GM18505 (cell line): ENCODE results near the gene PATE2.

Experiments
- ATAC-seq: cut with Tn5 transposase; IDR thresholded peaks from one replicate; pipeline ENCODE4 v1.9.1; 2021; ENCODE audit not compliant: unreplicated experiment
- POLR2A ChIP-seq: IDR thresholded peaks from 4 replicates; pipeline ENCODE4 v1.6.1; 2011; ENCODE audit warnings: borderline replicate concordance; ENCODE audit not compliant: insufficient read depth, insufficient read length; ENCODE audit errors: extremely low read depth

The PATE2 gene

DNA sequence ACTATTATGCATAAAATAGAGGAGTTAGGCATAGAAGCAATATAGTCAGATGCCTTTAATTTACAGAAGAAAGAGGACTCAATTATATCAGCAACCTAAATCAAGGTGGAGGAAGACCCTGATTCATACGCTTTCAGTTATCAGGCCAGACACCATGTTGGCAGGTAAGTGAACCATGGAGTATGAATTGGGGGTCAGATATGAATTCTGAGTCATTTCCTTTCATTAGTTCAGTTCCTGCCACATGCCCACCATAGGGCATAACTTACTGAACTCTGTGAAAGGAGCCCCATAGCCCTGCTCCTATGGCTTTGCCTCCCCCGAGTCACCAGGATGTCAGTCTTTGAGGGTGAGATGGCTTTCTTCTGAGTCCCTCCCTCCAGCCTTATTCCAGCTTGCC is 15.1 kb downstream of the PATE2 start:
- ATAC-seq, result no peak
- no peak for TF ChIP-seq POLR2A

DNA sequence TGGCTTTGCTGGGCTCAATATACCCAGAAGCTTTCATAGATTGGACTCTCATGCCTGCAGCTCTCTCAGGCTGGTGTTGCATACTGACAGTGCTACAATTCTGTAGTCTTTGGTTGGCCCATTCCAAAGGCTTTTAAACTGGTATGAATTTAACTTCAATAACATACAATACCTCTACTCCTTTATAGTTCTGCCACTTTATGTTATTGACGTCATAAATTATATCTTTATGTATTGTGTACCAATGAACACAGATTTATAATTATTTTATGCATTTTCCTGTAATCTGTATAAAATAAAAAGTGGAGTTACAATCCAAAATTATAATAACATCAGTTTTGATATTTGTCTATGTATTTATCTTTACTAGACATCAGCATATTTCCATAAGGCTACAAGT is 16.2 kb downstream of the PATE2 start:
- TF ChIP-seq POLR2A, result no peak
- no peak for ATAC-seq

DNA sequence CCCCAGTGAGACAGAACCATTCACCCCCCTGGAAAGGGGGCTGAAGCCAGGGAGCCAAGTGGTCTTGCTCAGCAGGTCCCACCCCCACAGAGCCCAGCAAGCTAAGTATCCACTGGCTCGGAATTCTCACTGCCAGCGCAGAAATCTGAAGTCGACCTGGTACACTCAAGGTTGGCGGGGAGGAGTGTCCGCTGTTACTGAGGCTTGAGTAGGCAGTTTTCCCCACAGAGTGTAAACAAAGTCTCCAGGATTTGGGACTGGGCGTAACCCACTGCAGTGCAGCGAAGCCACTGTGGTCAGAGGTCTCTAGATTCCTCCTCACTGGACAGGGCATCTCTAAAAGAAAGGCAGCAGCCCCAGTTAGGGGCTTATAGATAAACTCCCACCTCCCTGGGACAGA is 22.6 kb downstream of the PATE2 start:
- ATAC-seq, result no peak
- TF ChIP-seq POLR2A, result no peak

DNA sequence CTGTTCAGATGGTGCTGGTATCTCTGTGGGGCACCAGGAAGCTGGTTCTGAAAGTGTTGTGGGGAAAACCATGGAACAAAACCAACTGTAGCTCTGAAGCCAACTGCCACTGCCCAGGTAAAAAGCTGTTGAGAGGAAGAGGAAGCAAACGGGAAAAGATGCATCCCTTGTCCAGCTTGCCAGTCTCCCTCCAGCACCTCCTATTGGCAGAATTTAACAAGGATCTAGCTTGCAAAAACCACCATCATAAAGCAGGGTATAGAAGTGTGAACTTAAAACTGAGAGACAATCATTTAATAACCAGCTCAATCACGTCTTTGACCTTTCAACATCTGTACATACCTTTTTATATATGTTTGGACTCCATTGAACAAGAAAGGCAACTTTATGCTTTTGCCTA is 28.0 kb downstream of the PATE2 start:
- ATAC-seq, result no peak

DNA sequence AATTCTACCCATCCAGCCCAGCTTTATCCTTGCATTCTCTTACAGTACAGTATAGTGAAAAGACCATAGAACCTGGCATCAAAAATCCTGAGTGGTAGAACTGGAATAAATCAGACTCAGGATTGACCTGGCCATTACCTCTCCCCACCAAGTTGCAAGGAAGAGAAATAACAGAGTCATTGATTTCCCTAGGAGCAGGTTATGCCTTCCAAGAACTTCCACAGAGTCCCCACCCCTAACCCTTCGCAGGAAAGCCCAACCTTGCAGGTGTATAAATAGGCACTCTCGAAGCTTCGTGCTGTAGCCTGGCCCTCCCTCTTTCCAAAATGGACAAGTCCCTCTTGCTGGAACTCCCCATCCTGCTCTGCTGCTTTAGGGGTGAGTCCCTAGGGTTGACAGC is 32.6 kb downstream of the PATE2 start, which contains the start of gene PATE1:
Gene PATE1, plus strand, starts transcription at position 301 of the 400 bp plus-strand sequence. Its CDS starts 26 bp downstream, at position 327.
- no peak for ATAC-seq
- TF ChIP-seq POLR2A, result no peak

More for the DNA sequence above, 28.0 kb downstream of the PATE2 start:
- TF ChIP-seq POLR2A, result no peak

DNA sequence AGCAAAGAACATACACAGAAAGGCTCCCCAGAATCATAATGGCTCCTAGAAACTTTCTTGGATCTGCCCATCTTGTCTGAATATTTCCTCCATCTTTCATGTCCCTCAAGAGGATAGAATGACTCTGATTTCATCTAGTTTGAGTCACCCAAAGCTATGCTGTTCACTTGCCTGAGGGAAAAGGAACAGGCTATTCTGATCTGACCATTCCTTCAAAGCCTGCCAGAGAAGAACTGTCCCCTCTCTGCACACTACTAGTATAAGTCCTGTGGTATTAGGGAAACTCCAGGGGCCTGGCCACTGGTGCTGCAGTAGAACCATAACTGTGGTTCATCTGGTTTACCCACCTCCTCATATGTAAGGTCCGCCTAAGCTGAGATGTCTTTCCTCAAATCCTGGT is 34.9 kb downstream of the PATE2 start:
- TF ChIP-seq POLR2A, result no peak
- ATAC-seq, result no peak

DNA sequence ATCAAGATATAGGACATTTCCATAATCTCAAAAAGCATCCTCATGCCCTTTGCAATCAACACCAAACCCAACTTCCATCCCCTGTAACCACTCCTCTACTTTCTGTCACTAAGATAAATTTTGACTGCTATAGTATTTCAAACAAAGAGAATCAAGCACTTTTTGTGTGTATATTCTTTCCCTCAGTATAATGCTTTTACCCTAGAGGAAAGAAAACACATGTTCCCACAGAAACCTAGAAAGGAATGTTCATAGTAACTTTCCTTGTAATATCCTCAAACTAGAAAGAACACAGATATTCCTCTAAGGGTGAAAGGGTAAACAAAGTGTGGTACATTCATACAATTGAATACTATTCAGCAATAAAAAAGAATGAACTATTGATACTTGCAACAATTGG is 38.0 kb downstream of the PATE2 start:
- TF ChIP-seq POLR2A, result no peak

DNA sequence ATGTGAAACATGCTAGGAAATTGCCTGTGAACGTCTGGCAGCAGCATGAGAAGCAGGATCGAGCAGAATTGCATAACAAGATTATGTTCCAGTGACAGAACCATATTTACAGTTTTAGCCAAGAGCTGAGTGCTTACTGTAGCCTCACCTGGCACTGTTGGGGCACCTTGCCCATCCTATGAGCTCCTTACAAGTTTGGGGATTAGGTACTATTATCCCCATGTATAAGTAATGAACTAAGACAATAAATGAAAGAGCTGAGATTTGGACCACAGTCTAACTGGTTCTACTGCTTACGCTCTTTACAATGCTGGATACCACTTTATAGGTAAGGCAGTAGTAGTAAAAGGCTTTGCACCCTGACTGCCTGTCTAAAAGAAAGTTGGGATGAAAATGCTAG is 49.7 kb downstream of the PATE2 start:
- no peak for ATAC-seq
- no peak for TF ChIP-seq POLR2A

More for the DNA sequence above, 38.0 kb downstream of the PATE2 start:
- ATAC-seq, result no peak
